ENCODE results near the gene ATP9A. TPM values are rescaled to one million over a fixed set of nuclear protein-coding genes. Genes with fewer than 3 reads are reported as not detected.
"Not testable (repeated sequence)": the region's sequence is repeated elsewhere in the genome, so short reads cannot be mapped to it uniquely, and the experiment has no call there.

The ATP9A gene
- total and polyA plus RNA-seq, 2 donors from 2014 or later, result 7.1 to 40.2 TPM

GRCh38 chr20:51570739-51571459, 197.3 kb downstream of the ATP9A start:
- H3K36me3 ChIP-seq (ENCODE audit: control insufficient read depth in 2 of 3, insufficient read depth in 3 of 3, low read length in 3 of 3), result no peaks in the 10 kb centered on the region
- DNase-seq (peak in 2 of 5 donors; percentile 17 to 41), FAIRE-seq (no peak)
- no peaks in the 10 kb centered on the region for H3K27me3 ChIP-seq (ENCODE audit: control insufficient read depth, insufficient read depth, low read length)
- H3K4me1 ChIP-seq (ENCODE audit: control insufficient read depth in 2 of 3, insufficient read depth in 2 of 3, low read depth in 1 of 3, low read length in 3 of 3), result no peaks in the 10 kb centered on the region
- TF ChIP-seq CTCF (IDR thresholded peaks at IDR 0.05; ENCODE audit: borderline replicate concordance, extremely low read depth, insufficient read depth), result no peak
- H3K9me3 ChIP-seq (ENCODE audit: control insufficient read depth in 2 of 3, insufficient read depth in 1 of 3, low read length in 3 of 3), result no peaks in the 10 kb centered on the region
- no peak overlapping the region for H3K27ac ChIP-seq (ENCODE audit: low read depth in 2 of 2, low read length in 2 of 2)
- no peak overlapping the region for H3K9ac ChIP-seq (ENCODE audit: low read length in 3 of 3)
- intact Hi-C loops (cut with DNase I), result no loop called here
- H3K4me3 ChIP-seq (ENCODE audit: low read length in 3 of 3), result no peak overlapping the region

- H3K27me3 ChIP-seq (ENCODE audit: control insufficient read depth, insufficient read depth, low read length), result no peaks in the 10 kb centered on the region
- H3K4me3 ChIP-seq (ENCODE audit: low read length in 3 of 3), result no peak overlapping the region
- H3K36me3 ChIP-seq (ENCODE audit: control insufficient read depth in 2 of 3, insufficient read depth in 3 of 3, low read length in 3 of 3), result no peaks in the 10 kb centered on the region
- intact Hi-C loops (cut with DNase I), result no loop called here
- no peak overlapping the region for H3K9ac ChIP-seq (ENCODE audit: low read length in 3 of 3)
- no peaks in the 10 kb centered on the region for H3K9me3 ChIP-seq (ENCODE audit: control insufficient read depth in 2 of 3, insufficient read depth in 1 of 3, low read length in 3 of 3)
- FAIRE-seq (no peak), DNase-seq (no peak)
- TF ChIP-seq CTCF (IDR thresholded peaks at IDR 0.05; ENCODE audit: borderline replicate concordance, extremely low read depth, insufficient read depth), result no peak
- H3K4me1 ChIP-seq (ENCODE audit: control insufficient read depth in 2 of 3, insufficient read depth in 2 of 3, low read depth in 1 of 3, low read length in 3 of 3), result no peaks in the 10 kb centered on the region
- no peak overlapping the region for H3K27ac ChIP-seq (ENCODE audit: low read depth in 2 of 2, low read length in 2 of 2)
Observed at GRCh38 chr20:51569815-51570738, 198.1 kb downstream of the ATP9A start.

- intact Hi-C loops (cut with DNase I); H3K9ac ChIP-seq (ENCODE audit: low read length in 3 of 3); DNase-seq; H3K4me1 ChIP-seq (ENCODE audit: control insufficient read depth in 2 of 3, insufficient read depth in 2 of 3, low read depth in 1 of 3, low read length in 3 of 3); H3K4me3 ChIP-seq (ENCODE audit: low read length in 3 of 3); H3K36me3 ChIP-seq (ENCODE audit: control insufficient read depth in 2 of 3, insufficient read depth in 3 of 3, low read length in 3 of 3); H3K27me3 ChIP-seq (ENCODE audit: control insufficient read depth, insufficient read depth, low read length); FAIRE-seq; H3K27ac ChIP-seq (ENCODE audit: low read depth in 2 of 2, low read length in 2 of 2); H3K9me3 ChIP-seq (ENCODE audit: control insufficient read depth in 2 of 3, insufficient read depth in 1 of 3, low read length in 3 of 3): not testable (repeated sequence)
Observed at GRCh38 chr20:51568533-51568932, 199.7 kb downstream of the ATP9A start.

- peaks cover 0 to 2% (median 0%) of the 10 kb centered on the region in 3 donors for H3K4me1 ChIP-seq (ENCODE audit: control insufficient read depth in 2 of 3, insufficient read depth in 2 of 3, low read depth in 1 of 3, low read length in 3 of 3)
- no peak for TF ChIP-seq CTCF (IDR thresholded peaks at IDR 0.05; ENCODE audit: borderline replicate concordance, extremely low read depth, insufficient read depth)
- intact Hi-C loops (cut with DNase I), result no loop called here
- FAIRE-seq (no peak), DNase-seq (no peak)
- no peaks in the 10 kb centered on the region for H3K27me3 ChIP-seq (ENCODE audit: control insufficient read depth, insufficient read depth, low read length)
- no peak overlapping the region for H3K9ac ChIP-seq (ENCODE audit: low read length in 3 of 3)
- H3K9me3 ChIP-seq (ENCODE audit: control insufficient read depth in 2 of 3, insufficient read depth in 1 of 3, low read length in 3 of 3), result no peaks in the 10 kb centered on the region
- H3K4me3 ChIP-seq (ENCODE audit: low read length in 3 of 3), result no peak overlapping the region
- H3K36me3 ChIP-seq (ENCODE audit: control insufficient read depth in 2 of 3, insufficient read depth in 3 of 3, low read length in 3 of 3), result no peaks in the 10 kb centered on the region
- H3K27ac ChIP-seq (ENCODE audit: low read depth in 2 of 2, low read length in 2 of 2), result no peak overlapping the region
Observed at GRCh38 chr20:51567622-51568021, 200.6 kb downstream of the ATP9A start.

All from kidney (tissue), 14 donors.